SIG-M5 treated with dmso at 0.1 percent for 504 hours (cell line): ENCODE results near the gene TEX29.

Experiments
- DNase-seq: peaks from one replicate; lab custom pipeline; 2025; ENCODE audit not compliant: unreplicated experiment; lab: John Stamatoyannopoulos, UW

Gene TEX29

GRCh38 chr13:111322001-111322915 is 1.8 kb downstream of the TEX29 start:
- no peak for DNase-seq

GRCh38 chr13:111322916-111323331 is 2.5 kb downstream of the TEX29 start:
- no peak for DNase-seq

- no peak for DNase-seq
These were observed 3.1 kb downstream of the TEX29 start for GRCh38 chr13:111323549-111323948.

- DNase-seq, result no peak
These were observed 3.7 kb downstream of the TEX29 start for GRCh38 chr13:111323950-111324651.

GRCh38 chr13:111324736-111325135 is 4.3 kb downstream of the TEX29 start:
- no peak for DNase-seq

GRCh38 chr13:111325146-111325890 is 4.9 kb downstream of the TEX29 start:
- no peak for DNase-seq

GRCh38 chr13:111325941-111326620 is 5.6 kb downstream of the TEX29 start:
- DNase-seq, result no peak

- DNase-seq, result no peak
These were observed 6.2 kb downstream of the TEX29 start for GRCh38 chr13:111326621-111326965.

- DNase-seq, result no peak
These were observed 6.7 kb downstream of the TEX29 start for GRCh38 chr13:111326981-111327642.

- DNase-seq, result no peak
These were observed 7.5 kb downstream of the TEX29 start for GRCh38 chr13:111327730-111328573.

GRCh38 chr13:111328574-111329410 is 8.3 kb downstream of the TEX29 start:
- DNase-seq, result no peak

- DNase-seq, result no peak
These were observed 9.2 kb downstream of the TEX29 start for GRCh38 chr13:111329641-111330040.

GRCh38 chr13:111330066-111330610 is 9.7 kb downstream of the TEX29 start:
- DNase-seq, result no peak

- DNase-seq, result no peak
These were observed 14.9 kb downstream of the TEX29 start for GRCh38 chr13:111335298-111335697.

GRCh38 chr13:111336666-111337065 is 16.2 kb downstream of the TEX29 start:
- DNase-seq, result no peak

- DNase-seq, result no peak
These were observed 16.8 kb downstream of the TEX29 start for GRCh38 chr13:111337206-111337605.

- DNase-seq, result no peak
These were observed 17.3 kb downstream of the TEX29 start for GRCh38 chr13:111337741-111338140.

- DNase-seq, result no peak
These were observed 18.4 kb downstream of the TEX29 start for GRCh38 chr13:111338841-111339240.
